Suprapubic skin (tissue), 4 donors: Measurements from ENCODE around the gene LAX1.
"Not testable (repeated sequence)": the region's sequence is repeated elsewhere in the genome, so short reads cannot be mapped to it uniquely, and the experiment has no call there.

Source experiments
- POLR2A ChIP-seq, 2 donors: fragments of 450-650 bp; IDR thresholded peaks; one replicate each; pipeline ENCODE4 v1.6.1; 2017; ENCODE audit warnings: antibody characterized with exemption in 2 of 2, mild to moderate bottlenecking in 2 of 2, moderate library complexity in 2 of 2
- POLR2AphosphoS5 ChIP-seq, 3 donors: sonication (generic); formaldehyde crosslinking; IDR thresholded peaks; one replicate each; pipeline ENCODE4 v1.6.1; 2017; ENCODE audit warnings: antibody characterized with exemption in 3 of 3
- TF ChIP-seq, protein P1 (sequence below), 2 donors: fragments of 200-600 bp in 1 of 2; fragments of 450-650 bp in 1 of 2; sonication (generic) in 1 of 2; IDR thresholded peaks; one replicate each; pipeline ENCODE4 v1.5.1; 2016 to 2019; ENCODE audit warnings: antibody characterized with exemption in 2 of 2, mild to moderate bottlenecking in 1 of 2, moderate library complexity in 1 of 2

GRCh38 chr1:203751618-203752361, 13.2 kb upstream of the LAX1 start:
- not testable (repeated sequence) for TF ChIP-seq POLR2A, POLR2AphosphoS5 (IDR thresholded peaks at IDR 0.05)
- TF ChIP-seq, protein P1, sequence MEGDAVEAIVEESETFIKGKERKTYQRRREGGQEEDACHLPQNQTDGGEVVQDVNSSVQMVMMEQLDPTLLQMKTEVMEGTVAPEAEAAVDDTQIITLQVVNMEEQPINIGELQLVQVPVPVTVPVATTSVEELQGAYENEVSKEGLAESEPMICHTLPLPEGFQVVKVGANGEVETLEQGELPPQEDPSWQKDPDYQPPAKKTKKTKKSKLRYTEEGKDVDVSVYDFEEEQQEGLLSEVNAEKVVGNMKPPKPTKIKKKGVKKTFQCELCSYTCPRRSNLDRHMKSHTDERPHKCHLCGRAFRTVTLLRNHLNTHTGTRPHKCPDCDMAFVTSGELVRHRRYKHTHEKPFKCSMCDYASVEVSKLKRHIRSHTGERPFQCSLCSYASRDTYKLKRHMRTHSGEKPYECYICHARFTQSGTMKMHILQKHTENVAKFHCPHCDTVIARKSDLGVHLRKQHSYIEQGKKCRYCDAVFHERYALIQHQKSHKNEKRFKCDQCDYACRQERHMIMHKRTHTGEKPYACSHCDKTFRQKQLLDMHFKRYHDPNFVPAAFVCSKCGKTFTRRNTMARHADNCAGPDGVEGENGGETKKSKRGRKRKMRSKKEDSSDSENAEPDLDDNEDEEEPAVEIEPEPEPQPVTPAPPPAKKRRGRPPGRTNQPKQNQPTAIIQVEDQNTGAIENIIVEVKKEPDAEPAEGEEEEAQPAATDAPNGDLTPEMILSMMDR (IDR thresholded peaks at IDR 0.05), result not testable (repeated sequence)
